KBM-7 (cell line): Measurements from ENCODE around the gene CHCHD3.
"Not testable (repeated sequence)": the region's sequence is repeated elsewhere in the genome, so short reads cannot be mapped to it uniquely, and the experiment has no call there.

Experiments used
- DNase-seq: peaks from one replicate; pipeline ENCODE4 v3.0.0-alpha.2; 2015
- in situ Hi-C: fragments of 300-500 bp; cut with MboI; formaldehyde crosslinking; loops from 2 replicates; pipeline ENCODE4 v1.14.3; 2020; ENCODE audit warnings: low sequenced_read_pairs, low pct_unique_long_range_greater_than_20kb, mixed read lengths

The CHCHD3 gene

DNA sequence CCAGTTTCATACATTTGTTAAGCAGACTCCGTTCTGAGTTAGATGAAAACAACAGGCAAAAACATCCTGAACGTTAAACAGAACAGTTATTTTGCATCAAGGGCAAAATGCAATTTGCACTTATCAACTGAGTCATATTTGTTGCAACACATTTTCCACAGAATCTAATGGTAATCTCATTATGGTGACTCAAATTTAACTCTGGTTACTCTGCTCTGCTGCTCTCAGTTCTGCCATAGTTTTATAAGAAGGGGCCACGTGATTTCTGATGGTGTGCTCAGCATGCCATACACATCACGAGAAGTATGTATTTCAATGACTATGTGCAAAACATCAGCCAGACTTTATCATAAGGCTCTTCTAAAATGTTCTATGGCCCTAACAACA lies 148.8 kb downstream of the CHCHD3 start:
- DNase-seq: no peak
- in situ Hi-C loops: no loop called here

- no peak for DNase-seq
- in situ Hi-C loops: no loop called here
Measured at GRCh38 chr7:132932296-132933071, 149.4 kb downstream of the CHCHD3 start.

DNA sequence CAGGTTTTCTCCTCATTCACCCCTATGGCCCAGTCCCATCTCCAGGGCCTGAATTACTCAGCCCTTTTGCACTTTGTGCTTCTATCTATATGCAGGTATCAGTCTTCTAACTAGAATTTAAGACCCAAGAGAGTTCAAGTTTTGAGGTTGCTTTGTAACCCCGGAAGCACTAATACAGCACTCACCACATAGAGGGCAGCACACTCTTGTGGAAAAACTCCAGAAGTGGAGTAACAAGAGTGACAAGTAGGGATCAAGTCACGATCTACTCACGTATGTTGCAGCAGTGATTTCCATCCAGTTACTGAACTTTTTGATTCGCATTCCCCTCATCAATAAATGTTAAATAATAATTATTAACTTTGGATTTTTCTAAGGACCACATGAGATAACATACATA lies 151.0 kb downstream of the CHCHD3 start:
- in situ Hi-C loops: no loop called here
- peak; percentile 10 for DNase-seq

GRCh38 chr7:132929944-132930343 lies 151.9 kb downstream of the CHCHD3 start:
- DNase-seq: peak; percentile 83
- in situ Hi-C loops: not testable (repeated sequence)

GRCh38 chr7:132919771-132920170 lies 162.1 kb downstream of the CHCHD3 start:
- in situ Hi-C loops: no loop called here
- no peak for DNase-seq

DNA sequence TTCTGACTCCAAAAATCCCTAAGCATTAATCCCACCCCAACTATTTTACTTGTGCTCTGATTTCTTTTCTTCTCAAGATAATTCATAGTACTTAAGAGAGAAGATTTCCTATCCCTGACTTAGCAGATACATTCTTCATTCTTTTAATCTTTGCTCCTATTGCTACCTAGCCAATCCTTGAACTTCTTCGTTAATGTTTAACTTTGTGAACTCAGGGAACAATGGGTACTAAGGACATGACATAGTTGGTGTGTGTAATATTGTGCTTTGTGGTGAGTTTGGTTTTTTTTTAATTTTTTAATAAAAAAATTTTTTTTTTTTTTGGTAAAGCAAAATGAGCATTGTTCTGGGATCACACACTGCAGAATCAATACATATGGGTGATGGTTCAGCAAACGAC lies 166.2 kb downstream of the CHCHD3 start:
- in situ Hi-C loops: no loop called here

DNA sequence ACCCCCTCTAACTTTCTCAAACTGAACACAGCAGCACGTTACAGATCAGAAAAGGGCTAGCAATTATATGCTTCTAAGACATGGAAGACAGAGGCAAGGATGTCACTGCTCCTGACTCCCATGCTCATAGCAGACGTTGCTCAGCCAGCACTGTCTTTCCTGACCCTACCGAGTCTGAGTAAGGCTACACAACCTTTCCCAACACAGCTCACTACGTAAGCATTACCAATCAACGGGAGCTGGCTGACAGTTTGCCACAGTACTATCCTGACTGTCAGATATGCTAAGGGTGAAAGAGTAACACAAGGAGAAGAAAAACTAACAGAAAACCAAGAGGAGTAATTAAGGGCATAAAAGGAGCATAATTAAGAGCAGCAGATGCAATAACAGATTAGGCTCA lies 171.2 kb downstream of the CHCHD3 start:
- no peak for DNase-seq
- in situ Hi-C loops: no loop called here

More for the DNA sequence above, 166.2 kb downstream of the CHCHD3 start:
- no peak for DNase-seq

DNA sequence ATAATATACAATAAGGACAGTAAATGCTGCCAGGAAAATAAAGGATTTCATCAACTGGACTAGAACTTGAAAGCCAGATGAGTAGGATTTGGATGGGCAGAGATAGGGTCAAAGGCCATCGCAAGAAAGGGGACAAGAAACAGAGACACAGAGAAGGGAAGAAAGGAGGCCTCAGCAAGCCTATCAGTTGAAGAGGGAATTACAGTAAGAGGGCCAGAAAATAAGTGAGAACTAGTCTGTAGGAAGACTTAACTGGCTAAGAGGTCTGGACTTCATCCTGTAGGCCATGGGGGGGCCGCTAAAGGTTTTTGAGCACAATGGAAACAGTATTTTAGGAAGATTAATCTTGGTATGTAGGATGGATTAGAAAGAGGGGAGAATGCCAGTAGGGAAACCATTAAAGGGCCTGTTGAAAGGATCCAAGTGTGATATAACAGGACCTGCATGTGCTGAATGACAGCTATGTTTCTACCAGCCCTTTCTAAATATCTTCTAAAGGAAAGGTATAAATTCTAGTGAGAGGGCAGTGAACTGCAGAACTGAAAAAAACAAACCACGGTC lies 174.4 kb downstream of the CHCHD3 start:
- in situ Hi-C loops: no loop called here
- DNase-seq: no peak

DNA sequence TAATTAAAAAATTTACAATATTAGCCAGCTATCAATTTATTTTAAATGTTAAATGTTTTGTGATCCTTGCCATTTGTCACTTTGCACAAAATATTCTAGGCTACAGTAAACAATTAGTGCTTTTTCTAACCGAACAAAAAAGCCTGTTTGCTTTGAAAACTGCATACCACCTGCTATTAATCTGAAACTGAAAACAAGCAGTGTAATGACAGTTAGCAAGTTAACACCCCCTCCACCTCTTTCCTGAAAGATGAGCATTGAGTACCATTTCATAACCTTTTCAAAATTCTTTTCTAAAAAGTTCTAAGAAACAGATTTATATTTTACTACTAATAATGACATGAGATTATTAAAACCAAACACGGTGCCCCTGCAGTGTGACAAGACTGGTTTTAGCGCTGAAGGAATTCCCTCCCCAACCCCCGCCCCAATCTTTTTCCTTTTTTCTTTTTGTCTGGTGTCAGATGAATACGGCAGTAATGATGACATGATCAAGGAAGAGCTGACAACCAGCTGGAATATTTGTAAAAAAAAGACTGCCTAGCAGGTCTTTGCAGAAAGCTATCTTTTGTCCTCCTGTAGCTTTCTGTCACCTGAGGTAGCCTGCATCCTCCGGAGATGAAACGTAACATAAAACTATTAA lies 175.6 kb downstream of the CHCHD3 start:
- no peak for DNase-seq
- in situ Hi-C loops: no loop called here

- DNase-seq, in situ Hi-C loops: not testable (repeated sequence)
Measured at GRCh38 chr7:132905136-132905535, 176.8 kb downstream of the CHCHD3 start.

- in situ Hi-C loops: no loop called here
- DNase-seq: no peak
Measured at GRCh38 chr7:132904209-132904608, 177.7 kb downstream of the CHCHD3 start.

GRCh38 chr7:132902294-132902693 lies 179.6 kb downstream of the CHCHD3 start:
- DNase-seq, in situ Hi-C loops: not testable (repeated sequence)

- DNase-seq: no peak
- in situ Hi-C loops: no loop called here
Measured at GRCh38 chr7:132901241-132901640, 180.6 kb downstream of the CHCHD3 start.

DNA sequence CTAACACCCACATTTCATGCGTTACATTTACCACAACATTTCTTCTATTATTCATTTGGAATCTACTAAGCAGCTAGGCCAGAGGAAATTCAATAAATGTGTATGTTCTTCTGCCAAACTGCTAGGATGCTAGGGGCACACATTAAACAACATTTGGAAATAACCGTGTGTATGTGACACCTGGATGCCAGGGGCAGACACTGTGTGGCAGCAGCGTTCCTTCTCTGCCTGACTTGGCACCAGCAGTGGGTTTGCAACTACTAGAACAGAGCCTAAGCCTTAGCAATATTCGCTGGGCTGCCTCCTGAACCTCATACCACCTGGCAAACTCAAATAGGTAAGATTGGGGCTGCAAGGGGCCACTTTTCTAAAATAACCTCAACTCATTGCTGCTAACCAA lies 182.1 kb downstream of the CHCHD3 start:
- DNase-seq: no peak
- in situ Hi-C loops: no loop called here

GRCh38 chr7:132898641-132899175 lies 183.2 kb downstream of the CHCHD3 start:
- in situ Hi-C loops, DNase-seq: not testable (repeated sequence)

- in situ Hi-C loops: no loop called here
- DNase-seq: no peak
Measured at GRCh38 chr7:132897093-132897687, 184.7 kb downstream of the CHCHD3 start.

DNA sequence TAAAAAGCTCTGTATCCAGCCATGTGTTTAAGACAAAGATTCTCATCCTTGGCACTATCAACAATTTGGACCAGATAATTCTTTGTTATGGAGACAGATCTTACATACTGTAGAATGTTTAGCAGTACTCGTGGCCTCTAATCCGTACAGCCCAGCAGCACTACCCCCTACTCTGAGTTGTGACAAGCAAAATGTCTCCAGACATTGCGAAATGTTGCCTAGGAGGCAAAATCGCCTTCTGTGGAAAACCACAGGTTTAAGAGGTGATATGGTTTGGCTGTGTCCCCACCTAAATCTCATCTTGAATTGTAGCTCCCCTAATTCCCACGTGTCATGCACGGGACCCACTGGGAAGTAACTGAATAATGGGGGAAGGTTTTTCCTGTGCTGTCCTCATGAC lies 186.7 kb downstream of the CHCHD3 start:
- DNase-seq: peak; percentile 20
- in situ Hi-C loops: no loop called here

GRCh38 chr7:132893560-132893959 lies 188.3 kb downstream of the CHCHD3 start:
- in situ Hi-C loops: no loop called here
- no peak for DNase-seq

- DNase-seq, in situ Hi-C loops: not testable (repeated sequence)
Measured at GRCh38 chr7:132892744-132893143, 189.1 kb downstream of the CHCHD3 start.

DNA sequence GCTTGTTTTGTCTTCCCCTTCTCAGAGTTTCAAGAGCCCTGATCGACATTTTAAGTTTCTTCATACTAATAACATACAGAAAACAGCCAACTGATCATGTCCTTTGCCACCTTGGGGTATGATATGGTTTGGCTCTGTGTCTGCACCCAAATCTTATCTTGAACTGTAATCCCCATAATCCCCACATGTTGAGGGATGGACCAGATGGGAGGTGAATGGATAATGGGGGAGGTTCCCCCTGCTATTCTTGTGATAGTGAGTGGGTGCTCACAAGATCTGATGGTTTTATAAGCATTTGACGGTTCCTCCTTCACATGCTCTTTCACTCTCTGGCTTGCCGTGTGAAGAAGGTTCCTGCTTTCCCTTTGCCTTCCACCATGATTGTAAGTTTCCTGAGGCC lies 190.3 kb downstream of the CHCHD3 start:
- in situ Hi-C loops: no loop called here
- no peak for DNase-seq
